Measurements from ENCODE around the gene FAM107B. TPM values are rescaled to one million over a fixed set of nuclear protein-coding genes. Genes with fewer than 3 reads are reported as not detected.

Gene FAM107B
- total RNA-seq, 4 donors from 2014 or later, result 24.1 to 69.7 (median 43.2) TPM

- no peak for DNase-seq
- Histone ChIP-seq H3K9me3 (no peaks in the 10 kb centered on the region), H3K4me1 (no peaks in the 10 kb centered on the region), H3K4me3 (no peak overlapping the region), H3K36me3 (no peaks in the 10 kb centered on the region), H3K27ac (peak overlapping the region in 1 of 2 donors; percentile 19), H3K27me3 (no peaks in the 10 kb centered on the region)
- no peak for TF ChIP-seq CTCF (IDR thresholded peaks at IDR 0.05)
- TF ChIP-seq POLR2A (IDR thresholded peaks at IDR 0.05), result no peak
- intact Hi-C loops (cut with DNase I; ENCODE audit: low total_unique reads), result no loop called here
Measured at GRCh38 chr10:14748441-14748840, 26.3 kb downstream of the FAM107B start.

GRCh38 chr10:14742815-14743214 is 31.9 kb downstream of the FAM107B start:
- DNase-seq, result no peak
- Histone ChIP-seq H3K4me3 (no peak overlapping the region), H3K9me3 (no peaks in the 10 kb centered on the region), H3K36me3 (no peaks in the 10 kb centered on the region), H3K27ac (no peak overlapping the region), H3K27me3 (no peaks in the 10 kb centered on the region), H3K4me1 (peaks cover 5 to 11% of the 10 kb centered on the region in 2 donors)
- intact Hi-C loops (cut with DNase I; ENCODE audit: low total_unique reads), result no loop called here
- TF ChIP-seq CTCF (IDR thresholded peaks at IDR 0.05), result no peak
- no peak for TF ChIP-seq POLR2A (IDR thresholded peaks at IDR 0.05)

GRCh38 chr10:14742382-14742781 is 32.3 kb downstream of the FAM107B start:
- intact Hi-C loops (cut with DNase I; ENCODE audit: low total_unique reads), result no loop called here
- H3K4me1 ChIP-seq, result peaks cover 5 to 14% of the 10 kb centered on the region in 2 donors
- H3K27me3 ChIP-seq, result no peaks in the 10 kb centered on the region
- H3K36me3 ChIP-seq, result no peaks in the 10 kb centered on the region
- no peak overlapping the region for H3K4me3 ChIP-seq
- DNase-seq, result no peak
- H3K27ac ChIP-seq, result no peak overlapping the region
- TF ChIP-seq POLR2A (IDR thresholded peaks at IDR 0.05) (no peak), CTCF (IDR thresholded peaks at IDR 0.05) (no peak)
- H3K9me3 ChIP-seq, result no peaks in the 10 kb centered on the region

- Histone ChIP-seq H3K9me3 (no peaks in the 10 kb centered on the region), H3K36me3 (no peaks in the 10 kb centered on the region), H3K4me3 (no peak overlapping the region), H3K27ac (peak overlapping the region; percentile 64 to 81), H3K27me3 (no peaks in the 10 kb centered on the region), H3K4me1 (peaks cover 5 to 14% of the 10 kb centered on the region in 2 donors)
- DNase-seq, result no peak
- no peak for TF ChIP-seq POLR2A (IDR thresholded peaks at IDR 0.05)
- TF ChIP-seq CTCF (IDR thresholded peaks at IDR 0.05), result no peak
- intact Hi-C loops (cut with DNase I; ENCODE audit: low total_unique reads), result no loop called here
Measured at GRCh38 chr10:14740684-14741247, 33.9 kb downstream of the FAM107B start.

- no peak overlapping the region for H3K4me3 ChIP-seq
- H3K27me3 ChIP-seq, result no peaks in the 10 kb centered on the region
- no peaks in the 10 kb centered on the region for H3K9me3 ChIP-seq
- no peak for DNase-seq
- H3K36me3 ChIP-seq, result no peaks in the 10 kb centered on the region
- peak overlapping the region; percentile 81 to 90 for H3K27ac ChIP-seq
- peaks cover 5 to 14% of the 10 kb centered on the region in 2 donors for H3K4me1 ChIP-seq
- TF ChIP-seq CTCF (IDR thresholded peaks at IDR 0.05), result no peak
- TF ChIP-seq POLR2A (IDR thresholded peaks at IDR 0.05), result no peak
- intact Hi-C loops (cut with DNase I; ENCODE audit: low total_unique reads), result no loop called here
Measured at GRCh38 chr10:14737808-14738545, 36.7 kb downstream of the FAM107B start.

Data from uterus (tissue), 4 donors.